Common myeloid progenitor, CD34-positive (primary cell): ENCODE measurements around the gene MYCBP.

Experiments used
- CTCF ChIA-PET: fragments of 350-600 bp; sonication (Branson Sonifier 250); formaldehyde crosslinking; loops from one replicate; lab custom pipeline; 2021; ENCODE audit warnings: antibody characterized with exemption; lab: Charles Lee
- POLR2A ChIA-PET: fragments of 350-600 bp; sonication (Branson Sonifier 250); formaldehyde crosslinking; loops from one replicate; lab custom pipeline; 2021; ENCODE audit warnings: antibody characterized with exemption; lab: Charles Lee
- DNase-seq, 3 donors: peaks; one replicate each; pipeline versions ENCODE4 v3.0.0 to v3.0.0-alpha.2; 2013
- H3K27ac ChIP-seq, 2 experiments: 1 replicate in 1 of 2; 2 replicates in 1 of 2; pipeline ENCODE4 v1.7.0; 2013; ENCODE audit warnings: inconsistent platforms in 2 of 2, low read length in 2 of 2, mild to moderate bottlenecking in 2 of 2, low read depth in 1 of 2, moderate library complexity in 1 of 2; ENCODE audit not compliant: severe bottlenecking in 2 of 2, insufficient read depth in 1 of 2, poor library complexity in 1 of 2
- H3K27me3 ChIP-seq, 5 experiments: replicated peaks in 2 of 5; 1 replicate in 3 of 5; 2 replicates in 2 of 5; pipeline versions ENCODE4 v1.6.1 to v1.7.0; 2013; ENCODE audit warnings: low read length in 4 of 5, mild to moderate bottlenecking in 2 of 5, moderate library complexity in 2 of 5, inconsistent platforms in 1 of 5; ENCODE audit not compliant: insufficient read depth in 5 of 5, control insufficient read depth in 4 of 5
- H3K36me3 ChIP-seq, 4 experiments: 1 replicate in 2 of 4; 2 replicates in 2 of 4; pipeline versions ENCODE4 v1.6.1 to v1.7.0; 2013; ENCODE audit warnings: low read length in 3 of 4, control low read depth in 1 of 4, mild to moderate bottlenecking in 1 of 4; ENCODE audit not compliant: control insufficient read depth in 4 of 4, insufficient read depth in 4 of 4
- H3K4me1 ChIP-seq, 4 experiments: 1 replicate in 3 of 4; 2 replicates in 1 of 4; pipeline versions ENCODE4 v1.6.1 to v1.7.1; 2013; ENCODE audit warnings: low read length in 3 of 4, mild to moderate bottlenecking in 3 of 4, control low read depth in 1 of 4, inconsistent platforms in 1 of 4, moderate library complexity in 1 of 4; ENCODE audit not compliant: control insufficient read depth in 4 of 4, insufficient read depth in 4 of 4; ENCODE audit errors: control extremely low read depth in 1 of 4
- H3K4me3 ChIP-seq, 7 experiments: 1 replicate in 4 of 7; 2 replicates in 3 of 7; pipeline versions ENCODE4 v1.5.1 to v1.7.0; 2013; ENCODE audit warnings: mild to moderate bottlenecking in 7 of 7, low read length in 6 of 7, moderate library complexity in 6 of 7, inconsistent platforms in 2 of 7, low read depth in 2 of 7, control low read depth in 1 of 7; ENCODE audit not compliant: insufficient read depth in 4 of 7, control insufficient read depth in 1 of 7; ENCODE audit errors: extremely low read depth in 1 of 7
- H3K9me3 ChIP-seq, 5 experiments: 1 replicate in 4 of 5; 2 replicates in 1 of 5; pipeline versions ENCODE4 v1.6.1 to v1.7.1; 2013; ENCODE audit warnings: low read length in 4 of 5, mild to moderate bottlenecking in 2 of 5, inconsistent platforms in 1 of 5, low read depth in 1 of 5, moderate library complexity in 1 of 5; ENCODE audit not compliant: control insufficient read depth in 4 of 5, insufficient read depth in 2 of 5; ENCODE audit errors: control extremely low read depth in 1 of 5
- WGBS: methylation state at CpG from one replicate; pipeline ENCODE4 v1.1.5; 2013; ENCODE audit not compliant: insufficient coverage; 5-methylcytosine and 5-hydroxymethylcytosine counted together

MYCBP gene

GRCh38 chr1:38870996-38871395 lies 2.2 kb downstream of the MYCBP start:
- DNase-seq: peak in 2 of 3 donors; percentile 5 to 6
- Histone ChIP-seq H3K27me3 (no peaks in the 10 kb centered on the region), H3K4me3 (no peak overlapping the region), H3K4me1 (peaks cover 10 to 24% (median 15%) of the 10 kb centered on the region in 4 experiments), H3K36me3 (peaks cover 0 to 9% (median 0%) of the 10 kb centered on the region in 4 experiments), H3K27ac (no peak overlapping the region), H3K9me3 (no peaks in the 10 kb centered on the region)
- ChIA-PET CTCF (interaction anchor here (0.6 to 1.9 kb wide), 2 partner anchors 11 to 33 kb away, joined by 3 to 4 read pairs; partner anchors contain the start of gene RRAGC), POLR2A (interaction anchor here (1.2 kb wide), 1 partner anchor 12 kb away, joined by 3 read pairs; no protein-coding TSS in a partner anchor)
- WGBS: 99% methylated on average over 7 of the region's 8 CpGs

DNA sequence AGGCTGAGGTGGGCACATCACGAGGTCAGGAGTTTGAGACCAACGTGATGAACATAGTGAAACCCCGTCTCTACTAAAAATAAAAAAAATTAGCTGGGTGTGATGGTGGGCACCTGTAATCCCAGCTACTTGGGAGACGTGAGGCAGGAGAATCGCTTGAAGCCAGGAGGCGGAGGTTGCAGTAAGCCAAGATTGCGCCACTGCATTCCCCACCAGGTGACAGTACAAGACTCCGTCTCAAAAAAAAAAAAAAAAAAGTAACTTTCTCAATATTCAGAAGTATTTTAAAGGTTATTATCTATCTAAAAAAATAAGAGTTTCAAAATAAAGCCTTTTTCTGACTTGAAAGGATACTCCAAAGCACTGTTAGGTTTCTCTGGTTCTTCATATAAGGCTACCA lies 5.9 kb downstream of the MYCBP start:
- Histone ChIP-seq H3K4me1 (peaks cover under 1 to 9% (median 3%) of the 10 kb centered on the region in 4 experiments), H3K9me3 (no peaks in the 10 kb centered on the region), H3K27ac (no peak overlapping the region), H3K4me3 (no peak overlapping the region), H3K27me3 (no peaks in the 10 kb centered on the region), H3K36me3 (peaks cover 2 to 30% (median 13%) of the 10 kb centered on the region in 4 experiments)
- WGBS: 100% methylated on average over 3 of the region's 8 CpGs
- no peak for DNase-seq
- CTCF ChIA-PET: no interaction called here
- POLR2A ChIA-PET: no interaction called here

- Histone ChIP-seq H3K27ac (no peak overlapping the region), H3K27me3 (no peaks in the 10 kb centered on the region), H3K9me3 (no peaks in the 10 kb centered on the region), H3K4me3 (no peak overlapping the region), H3K36me3 (peaks cover 2 to 30% (median 13%) of the 10 kb centered on the region in 4 experiments), H3K4me1 (peaks cover 3 to 8% (median 7%) of the 10 kb centered on the region in 4 experiments)
- whole genome bisulfite sequencing: 100% methylated on average over 1 of the region's 4 CpGs
- POLR2A ChIA-PET: no interaction called here
- CTCF ChIA-PET: no interaction called here
- peak in 2 of 3 donors; percentile 7 to 15 for DNase-seq
Measured at GRCh38 chr1:38865112-38865715, 7.9 kb downstream of the MYCBP start.

DNA sequence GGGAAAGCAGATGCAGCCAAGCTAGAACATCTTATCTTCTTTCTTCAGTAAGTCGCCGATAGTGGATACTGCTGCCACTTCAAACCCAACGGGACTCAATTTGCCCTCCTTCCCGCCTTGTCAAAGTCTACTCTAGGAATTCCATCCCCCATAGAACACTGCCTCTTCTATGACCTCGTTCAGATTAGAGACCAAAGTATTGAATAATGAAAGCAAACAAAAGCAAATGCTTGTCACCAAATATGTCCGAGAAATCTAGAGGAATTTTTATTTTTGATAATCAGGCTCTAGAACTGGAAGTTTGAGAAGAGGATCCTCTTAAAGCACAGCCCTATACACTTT lies 12.7 kb downstream of the MYCBP start:
- Histone ChIP-seq H3K4me1 (peaks cover 8 to 22% (median 21%) of the 10 kb centered on the region in 4 experiments), H3K9me3 (no peaks in the 10 kb centered on the region), H3K36me3 (peaks cover 4 to 33% (median 19%) of the 10 kb centered on the region in 4 experiments), H3K27ac (peak overlapping the region in 1 of 2 experiments; percentile 85), H3K4me3 (peak overlapping the region; percentile 70 to 95 (median 86)), H3K27me3 (no peaks in the 10 kb centered on the region)
- ChIA-PET CTCF (interaction anchor here (1.7 kb wide), 1 partner anchor 11 kb away, joined by 4 read pairs; no protein-coding TSS in a partner anchor), POLR2A (no interaction called here)
- no peak for DNase-seq
- 21% methylated on average over 4 of the region's 6 CpGs for WGBS

DNA sequence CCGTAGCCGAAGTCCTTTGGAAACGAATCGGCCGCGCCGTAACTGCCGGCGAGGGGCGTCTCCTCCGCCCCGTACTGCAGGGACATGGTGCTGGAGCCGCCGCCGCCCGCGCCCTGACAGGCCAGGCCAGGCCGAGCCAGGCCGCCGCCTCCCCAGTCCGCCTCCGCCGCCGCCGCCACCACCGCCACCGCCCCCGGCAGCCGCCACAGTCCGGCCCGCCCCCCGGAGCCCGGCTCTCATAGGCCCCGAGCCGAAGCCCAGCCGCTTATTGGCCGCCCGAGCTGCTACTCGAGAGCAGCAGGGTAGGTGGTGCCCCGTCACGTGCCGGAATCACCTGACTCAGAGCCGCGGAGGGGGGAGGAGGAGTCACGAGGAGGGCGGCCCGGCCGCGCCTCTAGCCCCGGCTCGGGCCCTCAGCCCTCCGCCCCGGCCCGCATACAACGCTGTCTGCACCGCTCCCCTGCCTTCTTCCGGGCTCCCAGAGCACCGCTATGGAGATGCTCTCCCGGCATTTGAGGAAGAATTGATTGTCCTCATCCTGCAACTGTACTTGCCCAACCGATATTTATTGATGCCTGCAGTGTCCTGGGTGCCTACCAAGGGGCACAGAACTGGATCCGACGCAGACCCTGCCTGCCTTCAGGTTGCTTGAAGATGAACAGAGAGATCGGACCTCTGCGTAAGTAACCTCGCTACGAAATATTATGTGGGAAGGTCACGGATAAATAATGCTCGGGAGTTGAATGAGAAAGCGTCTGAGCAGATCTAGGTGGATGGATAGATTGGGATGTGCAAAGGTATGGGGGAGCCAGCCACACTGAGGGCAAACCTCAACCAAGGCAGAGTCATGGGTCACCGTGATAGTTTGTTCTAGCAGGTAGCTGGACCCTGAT lies 13.3 kb downstream of the MYCBP start, which contains the start of gene RRAGC:
Gene RRAGC, minus strand, starts transcription at position 212 of the 893 bp plus-strand sequence. Its CDS starts 126 bp downstream, at position 86.
- Histone ChIP-seq H3K27ac (peak within 1 kb of the TSS; percentile 53 to 85), H3K36me3 (peaks cover 6 to 35% (median 21%) of the 10 kb centered on the region in 4 experiments), H3K27me3 (no peaks in the 10 kb centered on the region), H3K4me3 (peak within 1 kb of the TSS; percentile 88 to 95 (median 92)), H3K4me1 (peaks cover 8 to 22% (median 21%) of the 10 kb centered on the region in 4 experiments), H3K9me3 (no peaks in the 10 kb centered on the region)
- under 1% methylated on average over 57 of the region's 70 CpGs for WGBS
- POLR2A ChIA-PET: interaction anchor here (0.9 kb wide), 1 partner anchor 11 kb away, joined by 3 read pairs; no protein-coding TSS in a partner anchor
- DNase-seq: peak; percentile 97 to 99 (median 98)
- CTCF ChIA-PET: interaction anchor here (0.8 to 1.7 kb wide), 3 partner anchors 11 to 13 kb away, joined by 3 to 4 read pairs (median 3); partner anchors contain the start of gene MYCBP

DNA sequence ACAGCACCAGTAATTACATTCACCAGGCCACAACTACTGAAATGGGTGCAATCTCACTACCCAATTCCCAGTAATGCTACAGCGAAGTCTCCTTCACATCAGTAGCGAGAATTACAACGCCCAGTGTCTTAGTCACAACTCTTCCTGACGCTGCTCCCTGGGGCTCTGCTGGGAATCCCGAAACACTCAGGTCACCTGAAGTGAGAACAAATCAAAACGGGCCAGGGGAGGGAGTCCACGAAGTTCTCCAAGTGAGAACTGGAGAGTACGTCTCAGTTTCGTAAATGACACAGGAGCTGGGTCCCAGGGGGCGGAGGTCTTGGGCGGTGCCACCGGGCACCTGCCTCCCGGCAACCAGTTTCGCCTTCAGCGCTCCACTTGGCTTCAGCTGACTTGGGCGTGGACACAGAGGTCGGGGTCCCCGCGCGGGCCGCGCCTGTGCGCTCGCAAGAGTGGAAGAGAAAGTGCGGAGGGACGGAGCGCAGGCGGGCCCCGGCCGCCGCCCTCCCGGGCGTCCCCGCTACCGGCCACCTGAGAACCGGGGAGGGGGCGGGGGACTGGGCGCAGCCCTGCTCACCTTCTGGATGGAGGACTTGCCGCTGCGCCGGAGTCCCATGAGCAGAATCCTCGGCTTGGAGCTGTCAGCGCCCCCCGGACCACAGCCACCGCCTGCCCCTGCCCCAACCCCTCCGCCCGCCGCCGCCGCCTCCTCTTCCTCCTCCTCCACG lies 14.2 kb downstream of the MYCBP start:
- H3K4me1 ChIP-seq: peaks cover 8 to 22% (median 21%) of the 10 kb centered on the region in 4 experiments
- peaks cover 8 to 36% (median 22%) of the 10 kb centered on the region in 4 experiments for H3K36me3 ChIP-seq
- no peaks in the 10 kb centered on the region for H3K27me3 ChIP-seq
- no peaks in the 10 kb centered on the region for H3K9me3 ChIP-seq
- CTCF ChIA-PET: interaction anchor here (0.8 to 1.2 kb wide), 2 partner anchors 10 to 14 kb away, joined by 3 read pairs; partner anchors contain the start of gene MYCBP
- H3K4me3 ChIP-seq: peak overlapping the region; percentile 79 to 95 (median 91)
- POLR2A ChIA-PET: interaction anchor here (0.9 kb wide), 1 partner anchor 12 kb away, joined by 3 read pairs; no protein-coding TSS in a partner anchor
- H3K27ac ChIP-seq: peak overlapping the region; percentile 53 to 79
- WGBS: 2% methylated on average over 35 of the region's 51 CpGs
- peak; percentile 55 to 69 (median 64) for DNase-seq
